ENCODE measurements around the gene TOMM6. TPM values are rescaled to one million over a fixed set of nuclear protein-coding genes. Genes with fewer than 3 reads are reported as not detected.

The TOMM6 gene
- 100 to 1,000 TPM; 167 to 202 TPM for total RNA-seq

DNA sequence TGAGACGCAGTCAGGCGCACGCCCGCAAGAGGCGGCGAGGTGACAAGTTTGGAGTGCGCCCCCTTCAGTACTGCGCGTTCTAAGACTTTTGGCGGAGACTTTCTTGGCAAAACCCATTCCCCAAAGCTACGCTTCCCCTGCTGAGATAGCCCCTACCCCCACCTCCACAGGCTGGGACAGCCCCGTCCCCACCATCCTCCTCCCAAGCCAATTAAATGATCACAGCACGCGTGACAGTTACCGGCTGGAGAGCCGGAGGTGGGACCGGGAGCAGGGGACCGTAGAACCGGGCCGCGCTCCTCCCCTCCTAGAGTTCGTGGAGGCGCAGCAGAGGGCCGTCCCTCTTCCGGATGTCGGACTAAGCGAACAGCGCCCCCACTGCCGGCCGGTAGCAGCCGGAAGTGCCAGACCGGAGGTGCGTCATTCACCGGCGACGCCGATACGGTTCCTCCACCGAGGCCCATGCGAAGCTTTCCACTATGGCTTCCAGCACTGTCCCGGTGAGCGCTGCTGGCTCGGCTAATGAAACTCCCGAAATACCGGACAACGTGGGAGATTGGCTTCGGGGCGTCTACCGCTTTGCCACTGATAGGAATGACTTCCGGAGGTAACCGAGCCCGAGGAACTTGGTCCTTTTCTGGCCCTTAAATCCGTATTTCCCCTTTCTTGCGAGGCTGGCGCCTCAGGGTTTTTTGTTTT is at the start of gene TOMM6:
Gene TOMM6, plus strand, starts transcription at position 476 of the 699 bp plus-strand sequence. Its CDS starts 4 bp downstream, at position 480.
- POLR2A ChIA-PET = interaction anchor here (1.0 kb wide), 1 partner anchor 259 kb away, joined by 3 read pairs; no protein-coding TSS in a partner anchor

DNA sequence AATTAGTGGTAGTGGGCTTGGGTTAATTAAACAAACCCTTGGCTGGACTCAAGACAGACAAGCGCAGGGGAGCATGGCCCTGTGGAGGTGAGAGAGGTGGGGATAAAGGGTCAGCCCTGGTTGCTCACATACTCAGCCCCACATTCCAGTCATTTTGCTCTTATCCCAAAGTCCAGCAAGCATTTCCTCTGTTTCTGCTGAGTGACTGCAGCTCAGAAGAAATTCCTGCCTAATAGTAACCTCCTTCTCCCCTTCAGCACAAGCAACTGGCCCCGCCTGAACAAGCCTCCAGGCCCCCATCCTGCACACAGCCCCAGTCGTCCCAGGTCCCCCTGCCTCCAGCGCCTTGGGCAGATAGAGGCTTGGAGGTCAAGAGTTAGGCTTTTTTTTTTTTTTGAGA is 48.5 kb upstream of the TOMM6 start:
- Mint-ChIP-seq H3K27ac (no peak overlapping the region), H3K27me3 (peaks cover 1% of the 10 kb centered on the region), H3K9me3 (no peaks in the 10 kb centered on the region), H3K4me1 (peaks cover 2% of the 10 kb centered on the region), H3K36me3 (ENCODE audit: low read depth) (no peaks in the 10 kb centered on the region), H3K4me3 (no peak overlapping the region)
- ChIA-PET POLR2A (no interaction called here), CTCF (interaction anchor here (1.5 to 2.0 kb wide), 2 partner anchors 11 to 48 kb away, joined by 3 to 6 read pairs; partner anchors contain the start of gene TOMM6)
- no peak for DNase-seq

More for the DNA sequence above, at the start of gene TOMM6:
- peaks cover 1% of the 10 kb centered on the region for H3K27me3 Mint-ChIP-seq
- peaks cover 10% of the 10 kb centered on the region for H3K4me1 Mint-ChIP-seq
- CTCF ChIA-PET = interaction anchor here (0.6 to 7.7 kb wide), 59 partner anchors 8 to 770 kb away, joined by 3 to 192 read pairs (median 4); partner anchors contain the start of genes BYSL, MED20, TAF8 and USP49
- no peaks in the 10 kb centered on the region for H3K9me3 Mint-ChIP-seq
- H3K36me3 Mint-ChIP-seq (ENCODE audit: low read depth) = peaks cover 29% of the 10 kb centered on the region
- H3K27ac Mint-ChIP-seq = peak within 1 kb of the TSS; percentile 98
- peak; percentile 95 for DNase-seq
- H3K4me3 Mint-ChIP-seq = peak within 1 kb of the TSS; percentile 97

- H3K9me3 Mint-ChIP-seq = no peaks in the 10 kb centered on the region
- peaks cover 1% of the 10 kb centered on the region for H3K27me3 Mint-ChIP-seq
- DNase-seq = no peak
- H3K27ac Mint-ChIP-seq = no peak overlapping the region
- peaks cover 3% of the 10 kb centered on the region for H3K4me1 Mint-ChIP-seq
- H3K36me3 Mint-ChIP-seq (ENCODE audit: low read depth) = no peaks in the 10 kb centered on the region
- CTCF ChIA-PET = interaction anchor here (1.0 to 2.2 kb wide), 3 partner anchors 9 to 47 kb away, joined by 3 to 6 read pairs (median 5); partner anchors contain the start of gene TOMM6
- H3K4me3 Mint-ChIP-seq = no peak overlapping the region
- POLR2A ChIA-PET = interaction anchor here (0.7 kb wide), 1 partner anchor 214 kb away, joined by 3 read pairs; no protein-coding TSS in a partner anchor
Measured at GRCh38 chr6:41740366-41741162, 46.9 kb upstream of the TOMM6 start.

GRCh38 chr6:41741625-41742490 is 45.6 kb upstream of the TOMM6 start:
- Mint-ChIP-seq H3K4me3 (no peak overlapping the region), H3K9me3 (no peaks in the 10 kb centered on the region), H3K27ac (no peak overlapping the region), H3K4me1 (peaks cover 1% of the 10 kb centered on the region), H3K36me3 (ENCODE audit: low read depth) (no peaks in the 10 kb centered on the region), H3K27me3 (peaks cover 1% of the 10 kb centered on the region)
- no peak for DNase-seq
- ChIA-PET CTCF (interaction anchor here (2.2 kb wide), 1 partner anchor 46 kb away, joined by 5 read pairs; the partner anchor contains the start of gene TOMM6), POLR2A (interaction anchor here (0.5 to 0.7 kb wide), 2 partner anchors 216 to 607 kb away, joined by 3 to 5 read pairs; no protein-coding TSS in a partner anchor)

DNA sequence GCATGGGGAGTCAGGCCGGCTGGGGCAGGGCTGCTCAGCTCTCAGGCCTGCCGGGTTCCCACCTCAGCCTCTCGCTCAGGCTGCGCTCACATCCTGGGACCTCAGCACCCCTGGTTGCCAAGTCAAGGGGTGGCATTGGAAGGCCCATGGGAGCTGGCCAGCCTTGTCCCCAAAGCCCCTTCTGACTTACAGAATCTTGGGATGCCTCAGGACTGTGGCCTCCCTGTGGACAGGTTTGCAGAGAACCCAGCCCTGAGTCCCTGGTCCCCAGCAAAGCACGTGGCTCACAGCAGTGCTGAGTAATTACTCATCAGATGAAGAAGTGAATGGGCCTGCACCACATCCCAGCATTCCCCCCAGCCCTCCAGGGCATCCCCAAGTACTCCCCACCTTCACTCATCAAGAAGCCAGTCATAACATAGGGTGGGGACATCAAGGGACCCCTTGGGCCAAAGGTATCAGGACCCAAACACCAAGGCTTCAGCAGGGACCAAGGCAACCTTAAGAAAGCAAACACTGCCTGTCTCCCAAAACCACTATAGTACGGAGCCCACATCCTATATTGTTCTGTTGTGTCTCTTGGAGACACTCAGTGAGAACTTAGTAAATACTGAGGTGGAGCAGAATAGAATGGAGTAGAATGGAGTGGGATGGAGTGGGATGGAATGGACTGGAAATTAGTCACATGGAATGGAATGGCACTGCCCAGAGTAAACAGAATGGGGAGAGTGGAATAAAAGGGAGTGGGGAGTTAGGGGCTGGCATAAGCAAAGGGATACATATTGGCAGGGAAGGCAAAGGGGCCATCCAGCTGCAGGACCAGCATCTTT is 43.9 kb upstream of the TOMM6 start:
- DNase-seq = no peak
- H3K27ac Mint-ChIP-seq = no peak overlapping the region
- no peaks in the 10 kb centered on the region for H3K36me3 Mint-ChIP-seq (ENCODE audit: low read depth)
- H3K4me1 Mint-ChIP-seq = peaks cover 1% of the 10 kb centered on the region
- POLR2A ChIA-PET = no interaction called here
- peaks cover 1% of the 10 kb centered on the region for H3K27me3 Mint-ChIP-seq
- no peaks in the 10 kb centered on the region for H3K9me3 Mint-ChIP-seq
- H3K4me3 Mint-ChIP-seq = no peak overlapping the region
- CTCF ChIA-PET = interaction anchor here (0.8 to 1.2 kb wide), 2 partner anchors 37 to 44 kb away, joined by 3 to 4 read pairs; partner anchors contain the start of gene TOMM6

DNA sequence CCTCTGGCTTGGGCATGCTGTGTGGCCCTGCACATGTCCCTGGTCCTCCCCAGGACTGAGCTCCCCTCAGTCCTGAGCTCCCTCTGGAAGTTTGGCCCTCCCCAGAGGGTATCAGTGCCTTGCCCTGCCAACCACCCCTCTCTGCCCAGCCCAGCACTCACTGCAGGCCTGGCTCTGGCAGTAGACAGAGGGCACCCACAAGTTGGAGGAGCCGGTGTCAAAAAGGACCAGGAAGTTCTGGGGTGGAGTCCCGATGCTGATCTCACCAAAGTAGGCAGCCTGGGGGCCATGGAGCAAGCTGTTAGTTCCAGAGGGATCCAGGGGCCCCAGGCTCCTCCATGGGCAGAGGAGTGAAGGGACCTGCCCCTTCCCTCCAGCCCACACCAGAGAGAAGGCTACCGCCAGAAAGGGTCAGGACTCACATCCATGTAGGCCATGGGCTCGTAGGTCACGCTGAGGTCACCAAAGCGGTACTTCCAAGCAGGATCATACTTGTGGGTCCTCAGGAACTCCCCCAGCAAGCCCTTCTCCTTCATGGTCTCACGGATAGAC is 43.2 kb upstream of the TOMM6 start:
- Mint-ChIP-seq H3K4me1 (peaks cover 1% of the 10 kb centered on the region), H3K36me3 (ENCODE audit: low read depth) (no peaks in the 10 kb centered on the region), H3K4me3 (no peak overlapping the region), H3K27ac (no peak overlapping the region), H3K27me3 (peaks cover 1% of the 10 kb centered on the region), H3K9me3 (no peaks in the 10 kb centered on the region)
- DNase-seq = no peak
- ChIA-PET POLR2A (no interaction called here), CTCF (interaction anchor here (0.6 to 1.3 kb wide), 4 partner anchors 13 to 434 kb away, joined by 3 to 6 read pairs (median 4); partner anchors contain the start of gene TOMM6)

DNA sequence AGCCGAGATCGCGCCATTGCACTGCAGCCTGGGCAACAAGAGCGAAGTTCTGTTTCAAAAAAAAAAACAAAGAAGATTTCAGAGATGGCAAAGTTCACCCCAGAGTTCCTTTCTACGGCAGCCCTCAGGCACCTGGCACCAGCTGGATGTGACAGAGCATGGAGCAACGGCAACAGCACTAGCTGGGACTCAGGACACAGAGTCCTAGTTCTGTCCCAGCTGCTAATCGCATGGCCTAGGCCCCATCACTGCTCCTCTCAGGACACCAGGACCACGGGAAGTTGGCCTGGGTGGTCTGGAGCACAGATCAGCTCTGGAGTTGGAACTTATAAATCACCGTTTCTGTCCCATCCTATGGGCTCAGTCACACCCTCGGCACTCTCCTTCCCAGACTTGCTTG is 41.4 kb upstream of the TOMM6 start:
- Mint-ChIP-seq H3K27me3 (peaks cover 7% of the 10 kb centered on the region), H3K4me3 (no peak overlapping the region), H3K36me3 (ENCODE audit: low read depth) (no peaks in the 10 kb centered on the region), H3K27ac (no peak overlapping the region), H3K4me1 (peaks cover 1% of the 10 kb centered on the region), H3K9me3 (no peaks in the 10 kb centered on the region)
- ChIA-PET CTCF (interaction anchor here (0.6 to 1.6 kb wide), 3 partner anchors 10 to 40 kb away, joined by 3 to 4 read pairs (median 3); no protein-coding TSS in a partner anchor), POLR2A (no interaction called here)
- no peak for DNase-seq

DNA sequence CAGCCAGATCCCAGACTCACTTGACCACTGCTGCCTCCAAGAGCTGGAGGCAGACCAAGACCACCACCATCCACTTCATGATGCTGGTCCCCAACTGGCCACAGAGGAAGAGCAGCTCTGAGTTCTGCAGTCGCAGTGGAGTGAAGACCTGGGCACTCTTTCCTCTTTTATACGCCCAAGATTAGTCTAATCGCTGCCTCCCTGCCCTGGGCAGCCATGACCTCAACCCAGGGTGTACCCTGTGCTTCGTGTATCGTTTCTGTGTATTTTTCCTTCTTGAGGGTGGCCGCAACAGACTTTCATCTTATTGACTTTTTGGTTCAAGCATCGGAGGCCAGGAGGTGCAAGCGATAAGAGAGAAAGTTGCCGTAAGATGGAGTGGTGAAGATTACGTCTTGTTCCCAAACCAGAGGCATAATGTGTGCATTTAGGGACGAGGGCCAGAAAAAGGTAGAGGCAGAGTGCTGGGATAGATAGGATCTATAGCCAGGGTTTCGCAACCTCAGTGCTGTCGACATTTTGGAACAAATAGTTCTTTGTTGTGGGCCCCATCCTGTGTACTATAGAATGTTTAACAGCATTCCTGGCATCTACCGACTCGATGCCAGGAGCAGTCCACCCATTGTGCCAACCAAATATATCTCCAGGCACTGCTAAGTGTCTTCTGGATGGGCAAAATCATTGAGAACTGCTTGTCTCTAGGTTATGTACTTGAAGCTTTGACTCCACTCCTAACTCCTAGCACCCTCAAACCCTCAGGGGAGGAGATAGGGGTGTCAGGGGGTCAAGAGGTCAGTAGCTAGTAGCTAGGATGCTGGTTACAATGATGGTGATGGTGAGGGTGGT is 40.0 kb upstream of the TOMM6 start, which contains the start of gene PGC:
Gene PGC, minus strand, starts transcription at position 142 of the 846 bp plus-strand sequence. Its CDS starts 63 bp downstream, at position 79.
- ChIA-PET CTCF (interaction anchor here (0.6 to 1.6 kb wide), 3 partner anchors 10 to 92 kb away, joined by 3 to 5 read pairs (median 4); no protein-coding TSS in a partner anchor), POLR2A (no interaction called here)
- Mint-ChIP-seq H3K27me3 (peaks cover 9% of the 10 kb centered on the region), H3K9me3 (no peaks in the 10 kb centered on the region), H3K36me3 (ENCODE audit: low read depth) (no peaks in the 10 kb centered on the region), H3K27ac (no peak within 1 kb of the TSS), H3K4me1 (peaks cover 1% of the 10 kb centered on the region), H3K4me3 (no peak within 1 kb of the TSS)
- no peak for DNase-seq

- Mint-ChIP-seq H3K27me3 (peaks cover 10% of the 10 kb centered on the region), H3K27ac (no peak overlapping the region), H3K9me3 (no peaks in the 10 kb centered on the region), H3K4me1 (peaks cover 1% of the 10 kb centered on the region), H3K36me3 (ENCODE audit: low read depth) (no peaks in the 10 kb centered on the region), H3K4me3 (no peak overlapping the region)
- POLR2A ChIA-PET = no interaction called here
- CTCF ChIA-PET = interaction anchor here (0.6 to 1.6 kb wide), 3 partner anchors 10 to 93 kb away, joined by 3 to 5 read pairs (median 4); no protein-coding TSS in a partner anchor
- DNase-seq = no peak
Measured at GRCh38 chr6:41748102-41748477, 39.4 kb upstream of the TOMM6 start.

GRCh38 chr6:41748542-41748941 is 39.0 kb upstream of the TOMM6 start:
- H3K36me3 Mint-ChIP-seq (ENCODE audit: low read depth) = no peaks in the 10 kb centered on the region
- H3K27me3 Mint-ChIP-seq = peaks cover 11% of the 10 kb centered on the region
- no peak overlapping the region for H3K4me3 Mint-ChIP-seq
- H3K27ac Mint-ChIP-seq = no peak overlapping the region
- H3K4me1 Mint-ChIP-seq = peaks cover 1% of the 10 kb centered on the region
- ChIA-PET POLR2A (no interaction called here), CTCF (interaction anchor here (0.6 to 1.6 kb wide), 3 partner anchors 9 to 93 kb away, joined by 3 to 5 read pairs (median 4); no protein-coding TSS in a partner anchor)
- no peaks in the 10 kb centered on the region for H3K9me3 Mint-ChIP-seq
- DNase-seq = no peak

All from activated CD4-positive, alpha-beta T cell treated with anti-CD3 and anti-CD28 coated beads, Interleukin-2, amount 10 ng/mL, durations not matched to agents 7 days and 5 days (primary cell).